Suprapubic skin (tissue), 4 donors: Measurements from ENCODE around the gene AUTS2. TPM values are rescaled to one million over a fixed set of nuclear protein-coding genes. Genes with fewer than 3 reads are reported as not detected.

Experiments used
- DNase-seq, 2 donors: peaks; one replicate each; pipeline ENCODE4 v3.0.0-alpha.2; 2019; ENCODE audit warnings: low spot score in 2 of 2
- H3K27ac ChIP-seq: fragments of 200-600 bp; sonication (generic); one replicate; pipeline ENCODE4 v1.5.1; 2019
- H3K27me3 ChIP-seq: fragments of 200-600 bp; sonication (generic); one replicate; pipeline ENCODE4 v1.5.1; 2019
- H3K36me3 ChIP-seq: fragments of 200-600 bp; sonication (generic); one replicate; pipeline ENCODE4 v1.5.1; 2019
- H3K4me1 ChIP-seq: fragments of 200-600 bp; sonication (generic); one replicate; pipeline ENCODE4 v1.5.1; 2019
- H3K4me3 ChIP-seq: fragments of 200-600 bp; sonication (generic); one replicate; pipeline ENCODE4 v1.5.1; 2019; ENCODE audit warnings: mild to moderate bottlenecking
- H3K9me3 ChIP-seq: fragments of 200-600 bp; sonication (generic); one replicate; pipeline ENCODE4 v1.5.1; 2019
- CTCF ChIP-seq, 2 donors: fragments of 200-600 bp in 1 of 2; fragments of 450-650 bp in 1 of 2; sonication (generic) in 1 of 2; IDR thresholded peaks; one replicate each; pipeline ENCODE4 v1.5.1; 2016 to 2019; ENCODE audit warnings: antibody characterized with exemption in 2 of 2, mild to moderate bottlenecking in 1 of 2, moderate library complexity in 1 of 2
- EP300 ChIP-seq: sonication (generic); formaldehyde crosslinking; IDR thresholded peaks from one replicate; pipeline ENCODE4 v1.6.1; 2017; ENCODE audit warnings: antibody characterized with exemption
- POLR2A ChIP-seq, 2 donors: fragments of 450-650 bp; IDR thresholded peaks; one replicate each; pipeline ENCODE4 v1.6.1; 2017; ENCODE audit warnings: antibody characterized with exemption in 2 of 2, mild to moderate bottlenecking in 2 of 2, moderate library complexity in 2 of 2
- POLR2AphosphoS5 ChIP-seq, 3 donors: sonication (generic); formaldehyde crosslinking; IDR thresholded peaks; one replicate each; pipeline ENCODE4 v1.6.1; 2017; ENCODE audit warnings: antibody characterized with exemption in 3 of 3
- WGBS: methylation state at CpG from one replicate; pipeline ENCODE4 v1.1.5; 2018; 5-methylcytosine and 5-hydroxymethylcytosine counted together
- total RNA-seq, 4 donors: library from RNA; depleted of rRNA; stranded (reverse); fragments of >200 nt; gene quantifications; one replicate each; pipeline ENCODE4 v1.1.0, GENCODE V29; 2016

The AUTS2 gene
- total RNA-seq, 4 donors from 2014 or later = 31.0 to 102 (median 56.4) TPM

- Histone ChIP-seq H3K27me3 (no peaks in the 10 kb centered on the region), H3K4me3 (no peak overlapping the region), H3K36me3 (no peaks in the 10 kb centered on the region), H3K9me3 (no peaks in the 10 kb centered on the region), H3K27ac (no peak overlapping the region), H3K4me1 (no peaks in the 10 kb centered on the region)
- no peak for DNase-seq
- 78% methylated on average over 2 of the region's 2 CpGs for WGBS
- TF ChIP-seq POLR2A (IDR thresholded peaks at IDR 0.05) (no peak), EP300 (no peak), CTCF (IDR thresholded peaks at IDR 0.05) (no peak), POLR2AphosphoS5 (IDR thresholded peaks at IDR 0.05) (no peak)
Observed at GRCh38 chr7:70306173-70306572, 707.9 kb downstream of the AUTS2 start.

- Histone ChIP-seq H3K4me1 (no peaks in the 10 kb centered on the region), H3K36me3 (no peaks in the 10 kb centered on the region), H3K27ac (no peak overlapping the region), H3K4me3 (no peak overlapping the region), H3K9me3 (no peaks in the 10 kb centered on the region), H3K27me3 (no peaks in the 10 kb centered on the region)
- DNase-seq = no peak
- WGBS = 86% methylated on average over 3 of the region's 3 CpGs
- TF ChIP-seq EP300 (no peak), CTCF (IDR thresholded peaks at IDR 0.05) (no peak), POLR2A (IDR thresholded peaks at IDR 0.05) (no peak), POLR2AphosphoS5 (IDR thresholded peaks at IDR 0.05) (no peak)
Observed at GRCh38 chr7:70307544-70308106, 709.4 kb downstream of the AUTS2 start.

GRCh38 chr7:70312336-70312735, 714.1 kb downstream of the AUTS2 start:
- TF ChIP-seq CTCF (IDR thresholded peaks at IDR 0.05) = no peak
- no peak for TF ChIP-seq POLR2A (IDR thresholded peaks at IDR 0.05)
- no peak for TF ChIP-seq POLR2AphosphoS5 (IDR thresholded peaks at IDR 0.05)
- TF ChIP-seq EP300 = no peak
- no peak for DNase-seq
- WGBS = 81% methylated on average over 1 of the region's 1 CpG
- H3K27me3 ChIP-seq = no peaks in the 10 kb centered on the region
- H3K4me1 ChIP-seq = peaks cover 7% of the 10 kb centered on the region
- no peaks in the 10 kb centered on the region for H3K36me3 ChIP-seq
- H3K9me3 ChIP-seq = no peaks in the 10 kb centered on the region
- H3K27ac ChIP-seq = no peak overlapping the region
- no peak overlapping the region for H3K4me3 ChIP-seq

- no peak overlapping the region for H3K27ac ChIP-seq
- H3K4me3 ChIP-seq = no peak overlapping the region
- no peaks in the 10 kb centered on the region for H3K27me3 ChIP-seq
- no peak for DNase-seq
- H3K9me3 ChIP-seq = no peaks in the 10 kb centered on the region
- no peaks in the 10 kb centered on the region for H3K36me3 ChIP-seq
- 95% methylated on average over 3 of the region's 3 CpGs for WGBS
- no peak for TF ChIP-seq POLR2A (IDR thresholded peaks at IDR 0.05)
- no peak for TF ChIP-seq EP300
- no peak for TF ChIP-seq CTCF (IDR thresholded peaks at IDR 0.05)
- no peak for TF ChIP-seq POLR2AphosphoS5 (IDR thresholded peaks at IDR 0.05)
- peaks cover 14% of the 10 kb centered on the region for H3K4me1 ChIP-seq
Observed at GRCh38 chr7:70313271-70313670, 715.0 kb downstream of the AUTS2 start.

GRCh38 chr7:70313687-70314086, 715.4 kb downstream of the AUTS2 start:
- DNase-seq = no peak
- Histone ChIP-seq H3K36me3 (no peaks in the 10 kb centered on the region), H3K4me1 (peaks cover 14% of the 10 kb centered on the region), H3K9me3 (no peaks in the 10 kb centered on the region), H3K27ac (no peak overlapping the region), H3K4me3 (no peak overlapping the region), H3K27me3 (no peaks in the 10 kb centered on the region)
- WGBS = 80% methylated on average over 10 of the region's 10 CpGs
- TF ChIP-seq CTCF (IDR thresholded peaks at IDR 0.05) (no peak), POLR2A (IDR thresholded peaks at IDR 0.05) (no peak), EP300 (no peak), POLR2AphosphoS5 (IDR thresholded peaks at IDR 0.05) (no peak)
